Duodenal mucosa (tissue), 2 donors: ENCODE data around the gene MYZAP.

ENCODE experiments used
- H3K27ac ChIP-seq: one replicate; pipeline ENCODE4 v1.7.0; 2013; ENCODE audit warnings: low read depth, low read length
- H3K27me3 ChIP-seq, 2 donors: one replicate each; pipeline ENCODE4 v1.7.0; 2013; ENCODE audit warnings: low read length in 2 of 2, control low read depth in 1 of 2; ENCODE audit not compliant: insufficient read depth in 2 of 2, control insufficient read depth in 1 of 2
- H3K36me3 ChIP-seq, 2 donors: one replicate each; pipeline ENCODE4 v1.7.0; 2013; ENCODE audit warnings: low read length in 2 of 2, control low read depth in 1 of 2; ENCODE audit not compliant: insufficient read depth in 2 of 2, control insufficient read depth in 1 of 2
- H3K4me1 ChIP-seq, 2 donors: one replicate each; pipeline ENCODE4 v1.7.0; 2013; ENCODE audit warnings: low read length in 2 of 2, control low read depth in 1 of 2; ENCODE audit not compliant: insufficient read depth in 2 of 2, control insufficient read depth in 1 of 2
- H3K4me3 ChIP-seq, 2 donors: one replicate each; pipeline ENCODE4 v1.7.0; 2013; ENCODE audit warnings: low read length in 2 of 2, low read depth in 1 of 2
- H3K9ac ChIP-seq, 2 donors: one replicate each; pipeline ENCODE4 v1.7.0; 2013; ENCODE audit warnings: low read length in 2 of 2, low read depth in 1 of 2
- H3K9me3 ChIP-seq, 2 donors: one replicate each; pipeline ENCODE4 v1.7.0; 2013; ENCODE audit warnings: low read length in 2 of 2, control low read depth in 1 of 2; ENCODE audit not compliant: control insufficient read depth in 1 of 2

The MYZAP gene

GRCh38 chr15:57572468-57572867, 19.2 kb upstream of the MYZAP start:
- H3K4me1 ChIP-seq = no peaks in the 10 kb centered on the region
- H3K27me3 ChIP-seq = no peaks in the 10 kb centered on the region
- no peak overlapping the region for H3K27ac ChIP-seq
- no peak overlapping the region for H3K9ac ChIP-seq
- no peak overlapping the region for H3K4me3 ChIP-seq
- no peaks in the 10 kb centered on the region for H3K9me3 ChIP-seq
- H3K36me3 ChIP-seq = no peaks in the 10 kb centered on the region

GRCh38 chr15:57573151-57573550, 18.6 kb upstream of the MYZAP start:
- Histone ChIP-seq H3K36me3 (no peaks in the 10 kb centered on the region), H3K27ac (no peak overlapping the region), H3K4me1 (peaks cover 4% of the 10 kb centered on the region in 2 donors)

GRCh38 chr15:57575363-57575762, 16.3 kb upstream of the MYZAP start:
- H3K4me3 ChIP-seq = no peak overlapping the region
- H3K4me1 ChIP-seq = peaks cover 20 to 24% of the 10 kb centered on the region in 2 donors
- no peaks in the 10 kb centered on the region for H3K27me3 ChIP-seq
- H3K27ac ChIP-seq = no peak overlapping the region
- H3K9ac ChIP-seq = no peak overlapping the region
- no peaks in the 10 kb centered on the region for H3K36me3 ChIP-seq
- H3K9me3 ChIP-seq = no peaks in the 10 kb centered on the region

More at GRCh38 chr15:57573151-57573550, 18.6 kb upstream of the MYZAP start:
- H3K4me3 ChIP-seq = no peak overlapping the region
- no peaks in the 10 kb centered on the region for H3K9me3 ChIP-seq
- H3K27me3 ChIP-seq = no peaks in the 10 kb centered on the region
- no peak overlapping the region for H3K9ac ChIP-seq

GRCh38 chr15:57578288-57578900, 13.3 kb upstream of the MYZAP start:
- Histone ChIP-seq H3K9me3 (peaks cover 6 to 8% of the 10 kb centered on the region in 2 donors), H3K27me3 (no peaks in the 10 kb centered on the region), H3K9ac (no peak overlapping the region), H3K27ac (no peak overlapping the region), H3K4me1 (peaks cover 38 to 43% of the 10 kb centered on the region in 2 donors), H3K4me3 (no peak overlapping the region), H3K36me3 (no peaks in the 10 kb centered on the region)

- Histone ChIP-seq H3K4me1 (peaks cover 38 to 43% of the 10 kb centered on the region in 2 donors), H3K4me3 (no peak overlapping the region), H3K27me3 (no peaks in the 10 kb centered on the region), H3K27ac (no peak overlapping the region), H3K9ac (no peak overlapping the region), H3K36me3 (no peaks in the 10 kb centered on the region), H3K9me3 (peaks cover 14 to 15% of the 10 kb centered on the region in 2 donors)
Measured at GRCh38 chr15:57580428-57580827, 11.3 kb upstream of the MYZAP start.

- Histone ChIP-seq H3K4me1 (peaks cover 38 to 43% of the 10 kb centered on the region in 2 donors), H3K9me3 (peaks cover 14 to 15% of the 10 kb centered on the region in 2 donors), H3K9ac (no peak overlapping the region), H3K27me3 (no peaks in the 10 kb centered on the region), H3K4me3 (peak overlapping the region in 1 of 2 donors; percentile 0), H3K27ac (no peak overlapping the region), H3K36me3 (no peaks in the 10 kb centered on the region)
Measured at GRCh38 chr15:57580866-57581265, 10.8 kb upstream of the MYZAP start.

GRCh38 chr15:57582090-57582489, 9.6 kb upstream of the MYZAP start:
- Histone ChIP-seq H3K9me3 (peaks cover 14 to 15% of the 10 kb centered on the region in 2 donors), H3K4me3 (peak overlapping the region in 1 of 2 donors; percentile 32), H3K36me3 (no peaks in the 10 kb centered on the region), H3K9ac (no peak overlapping the region), H3K27me3 (no peaks in the 10 kb centered on the region), H3K27ac (no peak overlapping the region), H3K4me1 (peaks cover 38 to 47% of the 10 kb centered on the region in 2 donors)

- H3K4me1 ChIP-seq = peaks cover 33 to 41% of the 10 kb centered on the region in 2 donors
- no peak overlapping the region for H3K9ac ChIP-seq
- peaks cover 14 to 15% of the 10 kb centered on the region in 2 donors for H3K9me3 ChIP-seq
- H3K27ac ChIP-seq = no peak overlapping the region
- H3K36me3 ChIP-seq = no peaks in the 10 kb centered on the region
- H3K27me3 ChIP-seq = no peaks in the 10 kb centered on the region
- no peak overlapping the region for H3K4me3 ChIP-seq
Measured at GRCh38 chr15:57583282-57583681, 8.4 kb upstream of the MYZAP start.

GRCh38 chr15:57583720-57584119, 8.0 kb upstream of the MYZAP start:
- no peak overlapping the region for H3K4me3 ChIP-seq
- no peak overlapping the region for H3K27ac ChIP-seq

GRCh38 chr15:57586661-57587424, 4.9 kb upstream of the MYZAP start:
- Histone ChIP-seq H3K27ac (no peak overlapping the region), H3K4me1 (peaks cover 16 to 23% of the 10 kb centered on the region in 2 donors), H3K27me3 (no peaks in the 10 kb centered on the region), H3K36me3 (no peaks in the 10 kb centered on the region), H3K4me3 (no peak overlapping the region), H3K9me3 (peaks cover 14 to 15% of the 10 kb centered on the region in 2 donors), H3K9ac (no peak overlapping the region)

More at GRCh38 chr15:57583720-57584119, 8.0 kb upstream of the MYZAP start:
- H3K4me1 ChIP-seq = peaks cover 29 to 37% of the 10 kb centered on the region in 2 donors
- H3K9me3 ChIP-seq = peaks cover 14 to 15% of the 10 kb centered on the region in 2 donors
- no peaks in the 10 kb centered on the region for H3K36me3 ChIP-seq
- H3K27me3 ChIP-seq = no peaks in the 10 kb centered on the region
- H3K9ac ChIP-seq = no peak overlapping the region
